H7 (cell line): ENCODE results near the gene TEX264. TPM values are rescaled to one million over a fixed set of nuclear protein-coding genes. Genes with fewer than 3 reads are reported as not detected.
"Not testable (repeated sequence)": the region's sequence is repeated elsewhere in the genome, so short reads cannot be mapped to it uniquely, and the experiment has no call there.

Experiments
- DNase-seq: peaks from one replicate; pipeline ENCODE4 v3.0.0; 2012
- H3K27me3 ChIP-seq: 2 replicates; pipeline ENCODE4 v1.6.0; 2011; ENCODE audit warnings: mild to moderate bottlenecking, low read length; ENCODE audit not compliant: control insufficient read depth, insufficient read depth
- H3K36me3 ChIP-seq: replicated peaks from 2 replicates; pipeline ENCODE4 v1.5.1; 2011; ENCODE audit warnings: low read length; ENCODE audit not compliant: control insufficient read depth, insufficient read depth
- H3K4me3 ChIP-seq: 2 replicates; pipeline ENCODE4 v1.5.1; 2011; ENCODE audit warnings: low read depth, mild to moderate bottlenecking, control low read depth, low read length, moderate library complexity; ENCODE audit not compliant: insufficient read depth
- total RNA-seq: library from RNA; depleted of rRNA; stranded (reverse); fragments of >200 nt; shearing (Covaris generic); gene quantifications from 2 replicates; pipeline ENCODE4 v1.2.3, GENCODE V29; 2014

The TEX264 gene
- total RNA-seq, 1 experiment from 2014 or later, result 18.9 TPM

GRCh38 chr3:51722362-51722761 lies 51.3 kb downstream of the TEX264 start:
- H3K4me3 ChIP-seq, result no peak overlapping the region
- DNase-seq, result no peak
- no peaks in the 10 kb centered on the region for H3K27me3 ChIP-seq
- H3K36me3 ChIP-seq, result no peaks in the 10 kb centered on the region

DNA sequence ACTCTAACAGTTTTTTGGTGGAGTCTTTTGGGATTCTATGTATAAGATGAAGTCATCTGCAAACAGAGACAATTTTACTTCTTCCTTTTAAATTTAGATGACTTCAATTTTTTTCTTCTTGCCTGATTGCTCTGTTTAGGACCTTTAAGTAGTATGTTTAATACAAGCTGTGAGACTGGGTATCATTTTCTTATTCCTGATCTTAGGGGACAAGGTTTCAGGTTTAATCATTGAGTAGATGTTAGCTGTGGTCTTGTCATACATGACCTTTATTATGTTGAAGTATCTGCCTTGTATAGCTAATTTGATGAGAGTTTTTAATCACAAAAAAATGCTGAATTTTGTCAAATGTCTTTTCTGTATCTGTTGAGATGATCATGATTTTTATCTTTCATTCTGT lies 56.4 kb downstream of the TEX264 start:
- DNase-seq, result no peak

DNA sequence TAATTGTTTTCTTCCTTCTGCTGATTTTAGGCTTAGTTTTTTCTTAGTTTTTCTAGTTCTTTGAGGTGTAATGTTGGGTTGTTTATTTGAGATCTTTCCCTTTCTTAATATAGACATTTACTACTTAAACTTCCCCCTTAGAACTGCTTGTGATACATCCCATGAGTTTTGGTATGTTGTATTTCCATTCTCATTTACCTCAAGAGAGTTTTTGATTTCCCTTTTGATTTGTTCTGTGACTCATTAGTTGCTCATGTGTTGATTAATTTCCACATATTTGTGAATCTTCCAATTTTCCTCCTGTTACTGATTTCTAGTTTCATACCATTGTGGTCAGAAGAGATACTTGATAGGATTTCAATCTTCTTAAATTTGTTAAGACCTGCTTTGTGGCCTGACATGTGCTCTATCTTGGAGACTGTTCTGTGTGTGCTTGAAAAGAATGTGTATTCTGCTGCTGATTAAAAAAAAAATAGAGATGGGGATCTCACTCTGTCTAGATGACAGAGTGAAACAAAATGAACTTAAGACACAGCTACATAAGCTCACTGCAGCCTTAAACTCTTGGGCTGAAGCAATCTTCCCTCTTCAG lies 58.1 kb downstream of the TEX264 start:
- no peak for DNase-seq
- H3K27me3 ChIP-seq, result no peaks in the 10 kb centered on the region
- no peak overlapping the region for H3K4me3 ChIP-seq
- H3K36me3 ChIP-seq, result no peaks in the 10 kb centered on the region

More for the DNA sequence above, 56.4 kb downstream of the TEX264 start:
- Histone ChIP-seq H3K4me3 (no peak overlapping the region), H3K36me3 (no peaks in the 10 kb centered on the region), H3K27me3 (no peaks in the 10 kb centered on the region)

DNA sequence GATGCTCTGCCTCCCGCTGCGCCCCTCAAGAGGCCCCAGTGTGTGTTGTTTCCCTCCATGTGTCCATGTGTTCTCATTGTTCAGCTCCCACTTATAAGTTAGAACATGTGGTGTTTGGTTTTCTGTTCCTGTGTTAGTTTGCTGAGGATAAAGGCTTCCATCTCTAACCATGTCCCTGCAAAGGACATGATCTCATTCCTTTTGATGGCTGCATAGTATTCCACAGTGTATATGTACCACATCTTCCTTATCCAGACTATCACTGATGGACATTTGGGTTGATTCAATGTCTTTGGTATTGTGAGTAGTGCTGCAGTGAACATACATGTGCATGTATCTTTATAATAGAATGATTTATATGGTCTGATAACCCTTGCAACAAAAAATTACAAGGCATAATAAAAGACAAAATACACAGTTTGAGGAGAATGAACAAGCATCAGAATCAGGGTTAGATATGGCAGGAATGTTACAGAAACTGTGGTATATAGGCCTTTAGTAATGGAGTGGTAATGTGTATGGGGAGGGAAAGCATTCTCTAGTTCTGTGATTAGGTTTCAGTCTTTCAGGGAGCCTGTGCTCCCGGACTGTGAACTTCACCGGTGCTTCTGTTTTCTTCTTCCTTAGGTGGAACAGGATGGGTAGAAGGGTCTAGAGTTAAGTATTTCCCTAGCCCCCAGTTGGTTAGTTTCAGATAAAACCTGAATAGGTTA lies 63.0 kb downstream of the TEX264 start:
- Histone ChIP-seq H3K27me3 (no peaks in the 10 kb centered on the region), H3K36me3 (no peaks in the 10 kb centered on the region), H3K4me3 (no peak overlapping the region)
- DNase-seq, result no peak

GRCh38 chr3:51734572-51734907 lies 63.5 kb downstream of the TEX264 start:
- H3K27me3 ChIP-seq, result no peaks in the 10 kb centered on the region
- H3K4me3 ChIP-seq, result no peak overlapping the region
- H3K36me3 ChIP-seq, result no peaks in the 10 kb centered on the region
- DNase-seq, result peak; percentile 10

- Histone ChIP-seq H3K4me3 (no peak overlapping the region), H3K36me3 (no peaks in the 10 kb centered on the region), H3K27me3 (no peaks in the 10 kb centered on the region)
- DNase-seq, result no peak
These were observed 64.0 kb downstream of the TEX264 start for GRCh38 chr3:51735039-51735438.

DNA sequence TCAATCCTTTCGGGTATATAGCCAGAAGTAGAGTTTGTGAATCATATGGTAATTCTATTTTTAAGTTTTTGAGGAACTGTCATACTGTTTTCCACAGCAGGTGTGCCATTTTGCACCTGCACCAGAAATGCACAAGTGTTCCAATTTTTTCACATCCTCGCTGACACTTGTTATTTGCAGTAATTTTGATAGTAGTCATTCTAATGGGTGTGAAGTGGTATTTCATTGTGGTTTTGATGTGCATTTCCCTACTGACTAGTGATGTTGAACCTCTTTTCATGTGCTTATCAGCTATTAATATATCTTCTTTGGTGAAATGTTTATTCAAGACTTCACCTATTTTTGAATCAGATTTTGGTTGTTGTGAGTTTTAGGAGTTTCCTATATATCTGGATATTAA lies 64.9 kb downstream of the TEX264 start:
- Histone ChIP-seq H3K4me3 (no peak overlapping the region), H3K36me3 (no peaks in the 10 kb centered on the region), H3K27me3 (no peaks in the 10 kb centered on the region)
- DNase-seq, result no peak

GRCh38 chr3:51739110-51739509 lies 68.1 kb downstream of the TEX264 start:
- no peak for DNase-seq
- H3K4me3 ChIP-seq, result no peak overlapping the region
- no peaks in the 10 kb centered on the region for H3K36me3 ChIP-seq
- no peaks in the 10 kb centered on the region for H3K27me3 ChIP-seq

GRCh38 chr3:51742320-51742719 lies 71.3 kb downstream of the TEX264 start:
- not testable (repeated sequence) for H3K4me3 ChIP-seq, H3K27me3 ChIP-seq, DNase-seq, H3K36me3 ChIP-seq

GRCh38 chr3:51742978-51743377 lies 71.9 kb downstream of the TEX264 start:
- H3K27me3 ChIP-seq, H3K36me3 ChIP-seq, H3K4me3 ChIP-seq, DNase-seq: not testable (repeated sequence)

GRCh38 chr3:51747840-51748239 lies 76.8 kb downstream of the TEX264 start:
- H3K4me3 ChIP-seq, result no peak overlapping the region
- no peaks in the 10 kb centered on the region for H3K27me3 ChIP-seq
- H3K36me3 ChIP-seq, result no peaks in the 10 kb centered on the region
- no peak for DNase-seq

DNA sequence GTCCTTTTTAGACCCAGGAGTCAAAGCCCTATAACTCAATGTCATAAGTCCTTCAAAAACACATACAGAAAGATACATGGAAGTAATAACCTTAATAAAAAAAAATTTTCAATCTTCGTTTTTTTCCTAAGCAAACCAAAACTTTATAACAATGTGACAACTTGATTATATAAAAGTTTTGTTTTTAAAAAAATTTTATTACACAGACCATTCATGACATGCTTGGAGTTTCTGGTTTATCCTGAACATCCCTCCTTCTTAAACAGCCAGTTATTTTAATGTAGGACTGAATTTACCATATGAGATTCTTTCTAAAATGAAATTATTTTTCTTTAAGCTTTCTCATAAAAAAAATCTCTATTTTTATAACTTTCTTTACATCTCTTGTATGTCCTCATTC lies 77.3 kb downstream of the TEX264 start:
- no peak overlapping the region for H3K4me3 ChIP-seq
- no peaks in the 10 kb centered on the region for H3K36me3 ChIP-seq
- H3K27me3 ChIP-seq, result no peaks in the 10 kb centered on the region
- no peak for DNase-seq

DNA sequence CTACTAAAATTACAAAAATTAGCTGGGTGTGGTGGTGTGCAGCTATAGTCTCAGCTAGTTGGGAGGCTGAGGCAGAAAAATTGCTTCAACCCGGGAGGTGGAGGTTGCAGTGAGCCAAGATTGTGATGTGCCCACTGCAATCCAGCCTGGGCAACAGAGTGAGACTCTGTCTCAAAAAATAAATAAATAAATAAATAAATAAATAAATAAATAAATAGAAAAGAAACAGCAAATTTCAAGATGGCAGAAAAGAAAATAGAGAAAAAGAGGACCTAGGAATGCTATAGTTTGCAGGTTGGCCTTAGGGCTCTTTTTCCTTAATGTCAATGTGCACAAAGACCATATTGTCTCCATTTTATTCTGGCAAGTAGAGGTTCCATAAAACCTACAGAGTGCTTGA lies 79.8 kb downstream of the TEX264 start:
- Histone ChIP-seq H3K27me3 (no peaks in the 10 kb centered on the region), H3K4me3 (no peak overlapping the region), H3K36me3 (no peaks in the 10 kb centered on the region)
- DNase-seq, result no peak

GRCh38 chr3:51751287-51751686 lies 80.2 kb downstream of the TEX264 start:
- DNase-seq, result no peak
- Histone ChIP-seq H3K36me3 (no peaks in the 10 kb centered on the region), H3K27me3 (no peaks in the 10 kb centered on the region), H3K4me3 (no peak overlapping the region)
